ENCODE measurements around the gene CTNNBIP1.

DNA sequence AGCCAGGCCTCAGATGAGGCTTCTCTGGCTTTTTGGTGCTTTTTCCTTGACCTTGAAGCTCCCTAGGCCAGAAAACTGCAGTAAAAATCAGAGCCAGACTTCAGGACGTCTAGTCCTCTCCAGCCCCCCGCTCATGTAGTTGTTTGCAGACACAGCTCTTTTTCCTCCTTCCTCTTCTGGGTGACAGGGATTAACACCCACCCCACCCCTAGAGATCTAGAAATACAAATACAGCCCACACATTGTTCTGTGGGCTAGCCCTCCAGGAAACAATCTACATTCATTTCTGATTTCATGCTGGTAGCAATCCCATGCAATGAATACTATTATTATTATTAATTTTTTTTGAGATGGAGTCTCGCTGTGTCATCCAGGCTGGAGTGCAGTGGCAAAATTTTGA is 76.4 kb downstream of the CTNNBIP1 start:
- TF ChIP-seq, protein P1, sequence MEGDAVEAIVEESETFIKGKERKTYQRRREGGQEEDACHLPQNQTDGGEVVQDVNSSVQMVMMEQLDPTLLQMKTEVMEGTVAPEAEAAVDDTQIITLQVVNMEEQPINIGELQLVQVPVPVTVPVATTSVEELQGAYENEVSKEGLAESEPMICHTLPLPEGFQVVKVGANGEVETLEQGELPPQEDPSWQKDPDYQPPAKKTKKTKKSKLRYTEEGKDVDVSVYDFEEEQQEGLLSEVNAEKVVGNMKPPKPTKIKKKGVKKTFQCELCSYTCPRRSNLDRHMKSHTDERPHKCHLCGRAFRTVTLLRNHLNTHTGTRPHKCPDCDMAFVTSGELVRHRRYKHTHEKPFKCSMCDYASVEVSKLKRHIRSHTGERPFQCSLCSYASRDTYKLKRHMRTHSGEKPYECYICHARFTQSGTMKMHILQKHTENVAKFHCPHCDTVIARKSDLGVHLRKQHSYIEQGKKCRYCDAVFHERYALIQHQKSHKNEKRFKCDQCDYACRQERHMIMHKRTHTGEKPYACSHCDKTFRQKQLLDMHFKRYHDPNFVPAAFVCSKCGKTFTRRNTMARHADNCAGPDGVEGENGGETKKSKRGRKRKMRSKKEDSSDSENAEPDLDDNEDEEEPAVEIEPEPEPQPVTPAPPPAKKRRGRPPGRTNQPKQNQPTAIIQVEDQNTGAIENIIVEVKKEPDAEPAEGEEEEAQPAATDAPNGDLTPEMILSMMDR (IDR thresholded peaks at IDR 0.05; ENCODE audit: low read length): no peak
- TF ChIP-seq EZH2 (IDR thresholded peaks at IDR 0.05; ENCODE audit: borderline replicate concordance, low read length): no peak
